ENCODE results near the gene ANP32A. TPM values are rescaled to one million over a fixed set of nuclear protein-coding genes. Genes with fewer than 3 reads are reported as not detected.

The ANP32A gene
- total RNA-seq, 4 donors from 2014 or later: 35.5 to 60.4 (median 47.3) TPM

DNA sequence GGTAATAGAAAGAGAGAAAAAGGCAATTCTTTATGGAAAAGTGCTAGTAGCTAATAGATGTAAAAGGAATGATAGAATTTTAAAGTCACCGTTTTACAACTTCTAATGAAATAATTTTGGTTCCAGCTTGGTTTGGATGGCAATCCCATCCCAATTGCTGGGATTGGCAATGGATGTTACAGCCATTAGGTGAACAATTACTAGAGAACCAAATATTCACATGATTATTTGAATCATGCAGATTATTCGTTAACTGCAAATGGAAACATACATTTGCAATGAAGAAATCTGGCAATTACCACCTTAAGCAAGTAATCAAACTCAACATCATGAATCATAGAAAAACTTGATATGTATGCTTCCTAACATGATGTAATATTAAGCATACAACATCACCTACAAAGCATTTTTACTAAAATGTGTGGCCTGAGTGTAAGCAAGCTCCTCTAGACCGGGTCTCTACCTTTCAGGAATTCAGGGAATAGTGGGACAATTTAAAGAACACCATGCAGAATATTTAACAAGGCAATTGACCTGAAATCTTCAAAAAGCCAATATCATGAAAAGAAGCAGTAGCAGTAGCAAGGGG lies 26.2 kb upstream of the ANP32A start:
- DNase-seq (ENCODE audit: low spot score) (no peak), ATAC-seq (ENCODE audit: low FRiP score) (no peak)
- no peak for TF ChIP-seq CTCF (IDR thresholded peaks at IDR 0.05)

- no peak for TF ChIP-seq CTCF (IDR thresholded peaks at IDR 0.05)
- DNase-seq (ENCODE audit: low spot score): no peak
- ATAC-seq (ENCODE audit: low FRiP score): no peak
Observed at GRCh38 chr15:68844856-68845550, 24.3 kb upstream of the ANP32A start.

GRCh38 chr15:68843425-68844311 lies 23.0 kb upstream of the ANP32A start:
- no peak for ATAC-seq (ENCODE audit: low FRiP score)

GRCh38 chr15:68842958-68843357 lies 22.3 kb upstream of the ANP32A start:
- DNase-seq (ENCODE audit: low spot score): no peak
- TF ChIP-seq CTCF (IDR thresholded peaks at IDR 0.05): no peak
- ATAC-seq (ENCODE audit: low FRiP score): no peak

More at GRCh38 chr15:68843425-68844311, 23.0 kb upstream of the ANP32A start:
- no peak for DNase-seq (ENCODE audit: low spot score)
- no peak for TF ChIP-seq CTCF (IDR thresholded peaks at IDR 0.05)

- no peak for DNase-seq (ENCODE audit: low spot score)
- TF ChIP-seq CTCF (IDR thresholded peaks at IDR 0.05): no peak
- ATAC-seq (ENCODE audit: low FRiP score): no peak
Observed at GRCh38 chr15:68834346-68834745, 13.7 kb upstream of the ANP32A start.

GRCh38 chr15:68833700-68834331 lies 13.1 kb upstream of the ANP32A start:
- no peak for ATAC-seq (ENCODE audit: low FRiP score)
- TF ChIP-seq CTCF (IDR thresholded peaks at IDR 0.05): no peak

More at GRCh38 chr15:68833700-68834331, 13.1 kb upstream of the ANP32A start:
- no peak for DNase-seq (ENCODE audit: low spot score)

Data from omental fat pad (tissue), 4 donors.